Measurements from ENCODE around the gene PIK3C2B.
"Not testable (repeated sequence)": the region's sequence is repeated elsewhere in the genome, so short reads cannot be mapped to it uniquely, and the experiment has no call there.

The PIK3C2B gene

DNA sequence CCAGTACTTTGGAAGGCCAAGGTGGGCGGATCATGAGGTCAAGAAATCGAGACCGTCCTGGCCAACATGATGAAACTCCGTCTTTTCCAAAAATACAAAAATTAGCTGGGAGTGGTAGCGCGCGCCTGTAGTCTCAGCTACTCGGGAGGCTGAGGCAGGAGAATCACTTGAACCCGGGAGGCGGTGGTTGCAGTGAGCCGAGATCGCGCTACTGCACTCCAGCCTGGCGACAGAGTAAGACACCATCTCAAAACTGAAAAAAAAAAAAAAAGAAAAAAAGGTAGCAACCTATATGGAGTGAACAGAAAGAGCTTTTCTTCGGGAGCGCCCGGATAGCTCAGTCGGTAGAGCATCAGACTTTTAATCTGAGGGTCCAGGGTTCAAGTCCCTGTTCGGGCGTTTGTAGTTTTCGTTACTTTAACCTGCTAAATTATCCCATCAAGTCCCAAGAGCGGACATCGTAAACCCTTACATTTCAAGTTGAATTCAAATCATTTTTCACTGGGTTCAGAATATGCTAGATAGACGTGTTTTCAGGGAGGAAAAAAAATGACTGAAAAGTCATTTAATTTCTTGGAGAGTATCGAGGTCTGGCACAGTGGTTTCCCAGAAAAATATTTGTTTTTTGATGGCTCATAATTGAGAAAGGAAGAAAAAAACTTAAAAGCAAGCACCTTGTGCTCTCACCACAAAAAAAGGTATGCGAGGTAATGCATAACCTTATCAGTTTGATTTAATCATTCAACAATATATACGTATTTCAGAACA lies 11.8 kb upstream of the PIK3C2B start:
- DNase-seq (ENCODE audit: low spot score): peak; percentile 90

DNA sequence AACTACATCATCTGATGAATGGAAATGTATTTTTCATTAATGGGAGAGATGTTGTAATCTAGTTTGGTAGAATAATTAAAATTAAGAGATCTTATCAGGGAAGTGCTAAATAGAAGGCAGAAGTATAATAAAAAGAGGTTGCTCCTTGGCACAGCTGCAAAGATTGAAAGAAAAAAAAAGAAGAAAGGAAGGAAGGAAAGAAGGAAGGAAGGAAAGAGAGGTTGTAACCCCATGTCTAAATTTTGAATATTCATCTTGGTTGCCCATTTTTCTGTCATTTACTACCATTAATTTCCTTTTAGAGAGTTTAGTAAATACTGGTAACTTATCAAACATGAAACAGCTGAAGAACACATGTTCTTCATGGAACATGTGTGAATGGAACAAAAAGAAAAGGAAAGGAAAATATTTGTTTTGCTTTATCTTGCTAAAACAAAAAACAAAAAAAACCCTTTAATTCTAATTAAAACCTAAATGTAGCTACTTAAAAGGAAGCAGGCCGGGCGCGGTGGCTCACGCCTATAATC lies 11.1 kb upstream of the PIK3C2B start:
- no peak for DNase-seq (ENCODE audit: low spot score)

GRCh38 chr1:204503913-204504519 lies 9.4 kb upstream of the PIK3C2B start:
- no peak for DNase-seq (ENCODE audit: low spot score)

DNA sequence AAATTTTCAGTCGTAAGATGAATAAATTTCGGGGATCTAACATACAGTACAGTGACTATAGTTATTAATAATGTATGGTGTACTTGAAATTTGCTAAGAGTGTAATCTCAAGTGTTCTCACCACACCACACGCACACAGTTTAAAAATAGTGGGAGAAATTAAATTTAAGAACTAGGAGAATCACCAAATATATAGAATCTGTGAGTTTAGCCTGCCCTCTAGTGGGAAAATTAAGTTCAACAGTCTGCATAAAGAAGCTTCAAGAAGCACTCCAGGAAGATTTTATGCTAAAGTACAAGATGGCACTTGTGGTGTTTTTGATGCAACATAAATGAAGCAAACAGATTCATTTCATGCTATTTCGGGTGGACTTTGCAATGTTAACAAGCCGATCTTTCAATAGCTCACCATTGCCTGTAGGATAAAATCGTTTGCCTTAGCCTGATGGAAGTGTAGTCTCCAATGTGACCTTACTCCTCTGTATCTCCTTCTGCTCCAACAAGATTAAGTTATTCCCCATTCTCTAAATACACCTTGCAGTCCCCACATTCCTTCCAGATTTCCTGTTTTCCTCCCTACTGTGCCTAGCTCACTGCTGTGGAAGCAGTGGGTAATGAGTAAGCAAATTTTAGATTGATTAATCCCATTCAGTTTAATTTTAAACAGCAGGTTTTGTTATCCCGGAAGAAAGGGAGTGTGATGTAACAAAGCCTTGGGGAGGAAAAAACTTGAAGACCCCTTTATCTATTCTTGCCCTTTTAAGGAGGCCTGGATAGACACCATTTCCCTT lies 8.7 kb upstream of the PIK3C2B start:
- peak; percentile 93 for DNase-seq (ENCODE audit: low spot score)

GRCh38 chr1:204502241-204502640 lies 7.6 kb upstream of the PIK3C2B start:
- DNase-seq (ENCODE audit: low spot score): no peak

DNA sequence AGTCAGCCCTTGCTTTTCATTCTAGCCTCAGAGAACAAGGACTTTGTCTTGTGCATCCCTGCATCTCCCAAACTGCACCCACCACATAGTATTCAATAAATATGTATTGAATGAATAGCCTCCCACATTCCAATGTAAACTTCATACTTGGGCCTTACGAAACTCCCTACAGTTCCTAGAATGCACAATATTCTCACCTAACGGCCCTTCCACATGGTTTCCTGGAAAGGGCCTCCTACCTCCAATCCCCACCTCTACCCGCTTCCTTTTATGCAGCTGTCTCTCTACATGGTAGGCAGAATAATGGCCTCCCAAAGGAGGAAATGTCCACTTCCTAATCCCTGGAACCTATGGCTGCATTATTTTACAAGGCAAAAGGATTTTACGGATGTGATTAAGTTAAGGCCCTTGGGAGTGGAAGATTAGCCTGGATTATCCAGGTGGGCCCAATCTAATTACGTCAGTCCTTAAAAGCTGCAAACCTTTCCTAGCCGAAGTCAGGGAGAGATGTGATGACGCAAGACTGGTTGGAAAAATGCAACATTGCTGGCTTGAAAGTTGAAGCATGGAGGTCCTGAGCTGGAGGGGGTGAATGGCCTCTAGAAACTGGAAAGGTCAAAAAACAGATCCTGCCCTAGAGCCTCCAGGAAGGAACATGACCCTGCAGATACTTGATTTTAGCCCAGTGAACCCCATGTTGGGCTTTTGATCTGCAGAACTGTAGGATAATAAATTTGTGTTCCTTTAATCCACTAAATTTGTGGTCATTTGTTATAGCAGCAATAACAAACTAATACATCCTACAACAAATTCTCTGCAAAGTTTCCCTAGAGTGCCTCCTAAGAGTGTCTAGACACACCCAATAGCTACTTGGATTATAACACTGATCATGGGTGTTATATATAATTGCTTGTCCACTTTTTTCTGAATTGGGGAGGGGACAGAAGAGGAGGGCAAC lies 5.2 kb upstream of the PIK3C2B start:
- no peak for DNase-seq (ENCODE audit: low spot score)

DNA sequence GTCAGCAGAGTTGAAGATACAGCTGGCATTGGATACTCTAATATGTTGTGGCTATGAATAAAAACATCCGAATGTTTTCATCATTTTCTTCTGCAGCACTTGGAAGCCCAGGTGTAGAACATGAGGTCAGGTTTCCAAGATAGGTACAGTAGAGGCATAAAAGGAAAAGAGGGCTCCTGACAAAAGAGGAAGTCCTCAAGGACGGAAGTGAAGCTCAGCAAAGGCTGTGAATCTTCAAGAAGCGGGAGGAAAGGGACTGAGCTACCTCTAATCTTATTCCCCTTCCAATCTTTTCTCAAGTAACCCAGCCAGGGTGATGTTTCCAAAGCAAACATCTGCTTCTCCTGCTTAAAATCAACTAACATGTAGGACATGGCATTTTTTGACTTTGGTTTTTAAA lies 4.4 kb upstream of the PIK3C2B start:
- DNase-seq (ENCODE audit: low spot score): no peak

- DNase-seq (ENCODE audit: low spot score): no peak
Observed at GRCh38 chr1:204495777-204496176, 1.2 kb upstream of the PIK3C2B start.

DNA sequence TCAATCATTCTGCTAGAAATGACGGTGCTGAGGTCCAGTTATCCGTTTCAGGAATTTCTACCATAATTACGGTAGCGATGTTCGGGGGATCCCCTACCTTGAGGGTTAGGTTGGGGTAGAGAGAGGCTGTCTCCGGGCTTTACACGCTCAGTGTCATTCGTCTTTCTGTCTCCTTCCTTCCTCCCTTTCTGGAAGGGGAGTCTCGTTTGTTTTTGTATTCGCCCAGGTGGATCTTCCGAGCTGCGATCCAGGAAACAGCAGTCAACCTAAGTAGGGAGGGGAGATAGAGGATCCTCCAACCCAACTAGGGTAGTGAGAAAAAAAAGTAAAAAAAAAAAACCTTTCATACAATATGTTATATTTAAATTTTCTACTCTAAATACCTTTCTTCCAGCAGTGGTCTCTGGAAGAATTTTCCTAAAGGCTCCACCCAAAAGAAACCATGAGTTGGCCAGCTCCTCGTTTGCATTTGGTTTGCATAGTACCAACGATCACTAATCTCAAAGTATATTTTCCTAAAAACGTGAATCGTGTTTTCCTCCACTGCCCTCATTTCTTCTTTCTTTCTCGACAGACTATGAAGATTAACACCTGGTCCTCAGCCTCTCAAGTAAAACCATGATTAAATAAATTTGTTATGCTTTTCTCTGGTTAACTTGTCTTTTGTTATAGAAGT lies 611 bp upstream of the PIK3C2B start:
- DNase-seq (ENCODE audit: low spot score): no peak

DNA sequence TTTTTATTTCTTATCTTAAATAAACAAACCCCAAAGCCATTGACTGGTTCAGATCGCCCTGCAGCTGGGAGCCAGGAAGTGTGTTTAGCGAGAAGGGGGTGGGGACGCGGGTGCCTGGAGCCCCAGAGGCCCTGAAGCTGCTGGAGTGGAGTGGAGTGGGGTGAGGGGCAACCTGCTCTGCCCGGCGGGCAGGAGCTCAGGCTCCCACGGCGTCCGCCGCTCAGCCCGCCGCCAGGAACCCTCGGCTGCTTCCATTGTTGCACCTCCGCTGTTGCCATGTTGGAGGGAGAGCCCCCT lies 673 bp downstream of the PIK3C2B start:
- DNase-seq (ENCODE audit: low spot score): no peak

DNA sequence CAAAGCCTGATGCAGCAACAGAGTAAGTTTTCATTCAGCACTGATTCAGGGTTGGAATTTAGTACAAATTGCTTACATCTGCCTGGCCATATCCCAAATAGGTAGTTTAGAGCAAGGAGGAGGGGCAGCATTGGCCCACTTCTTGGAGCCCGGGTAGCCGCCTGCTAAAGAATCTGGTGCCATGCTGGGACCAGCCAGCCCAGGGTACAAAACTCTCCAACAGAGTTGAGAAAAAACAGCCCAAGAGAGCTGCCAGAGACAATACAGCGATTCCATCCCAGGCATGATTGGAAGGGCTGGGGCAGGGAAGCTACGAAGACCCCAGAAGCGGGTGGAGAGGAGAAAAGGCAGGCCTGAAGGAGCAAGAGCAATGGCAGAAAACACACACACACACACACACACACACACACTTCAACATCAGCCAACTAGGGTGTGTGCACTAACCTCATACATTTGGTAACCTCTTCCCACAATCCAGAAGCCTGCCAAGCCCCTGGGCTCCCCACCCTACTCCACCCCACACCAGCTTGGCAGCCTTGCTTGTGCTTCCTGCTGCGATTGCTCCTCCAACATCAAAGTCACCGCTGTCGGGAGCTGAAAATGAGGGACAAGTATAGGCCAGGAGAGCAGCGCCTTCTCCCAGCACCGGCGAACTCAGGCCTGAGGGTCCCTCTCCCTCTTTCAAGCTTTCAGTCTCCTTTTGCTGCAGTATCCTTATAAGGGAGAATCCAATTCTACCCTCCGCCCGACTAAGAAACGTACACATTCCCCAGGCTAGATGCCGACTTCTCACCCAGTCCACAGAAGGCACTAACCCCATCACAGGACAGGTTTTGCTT lies 1.2 kb downstream of the PIK3C2B start:
- DNase-seq (ENCODE audit: low spot score): no peak

DNA sequence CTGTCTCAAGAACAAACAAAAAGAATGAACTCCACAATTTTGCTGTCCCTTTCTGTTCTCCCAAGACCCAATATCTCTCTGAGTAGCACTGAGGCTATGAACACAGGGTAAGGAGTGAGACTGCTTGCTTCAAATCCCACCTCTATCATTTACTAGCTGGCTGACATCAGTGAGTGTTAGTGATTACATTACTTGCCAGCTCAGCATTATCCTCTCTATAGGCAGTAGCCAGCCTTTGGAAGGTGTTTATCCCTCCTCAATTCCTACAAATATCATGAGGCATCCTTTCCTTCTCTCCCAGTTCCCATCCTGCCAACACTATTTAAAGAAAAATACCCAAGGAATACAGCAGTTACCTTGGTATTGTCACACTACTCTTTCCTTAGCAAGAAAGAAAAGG lies 3.0 kb downstream of the PIK3C2B start:
- DNase-seq (ENCODE audit: low spot score): no peak

- DNase-seq (ENCODE audit: low spot score): no peak
Observed at GRCh38 chr1:204487256-204487615, 7.4 kb downstream of the PIK3C2B start.

GRCh38 chr1:204486513-204487255 lies 7.9 kb downstream of the PIK3C2B start:
- not testable (repeated sequence) for DNase-seq (ENCODE audit: low spot score)

DNA sequence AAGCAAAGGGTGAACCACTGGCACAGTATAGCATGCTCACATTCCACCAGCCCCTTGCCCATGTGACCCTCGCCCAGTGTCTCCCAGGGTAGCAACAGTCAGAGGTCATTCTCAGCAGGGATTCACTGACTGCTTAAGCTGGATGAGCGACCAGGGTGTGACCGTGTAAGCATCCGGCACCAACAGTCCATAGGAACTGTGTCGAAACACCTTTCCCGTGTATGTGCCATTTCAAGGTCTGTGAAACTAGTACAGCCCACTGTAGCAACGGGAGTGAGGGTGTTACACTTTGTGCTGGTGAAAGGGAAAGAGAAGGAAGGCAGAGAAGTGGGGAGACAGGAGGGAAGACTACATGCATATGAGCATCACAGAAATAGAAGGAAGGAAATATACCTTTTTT lies 10.8 kb downstream of the PIK3C2B start:
- DNase-seq (ENCODE audit: low spot score): no peak

GRCh38 chr1:204480515-204480914 lies 14.1 kb downstream of the PIK3C2B start:
- DNase-seq (ENCODE audit: low spot score): no peak

DNA sequence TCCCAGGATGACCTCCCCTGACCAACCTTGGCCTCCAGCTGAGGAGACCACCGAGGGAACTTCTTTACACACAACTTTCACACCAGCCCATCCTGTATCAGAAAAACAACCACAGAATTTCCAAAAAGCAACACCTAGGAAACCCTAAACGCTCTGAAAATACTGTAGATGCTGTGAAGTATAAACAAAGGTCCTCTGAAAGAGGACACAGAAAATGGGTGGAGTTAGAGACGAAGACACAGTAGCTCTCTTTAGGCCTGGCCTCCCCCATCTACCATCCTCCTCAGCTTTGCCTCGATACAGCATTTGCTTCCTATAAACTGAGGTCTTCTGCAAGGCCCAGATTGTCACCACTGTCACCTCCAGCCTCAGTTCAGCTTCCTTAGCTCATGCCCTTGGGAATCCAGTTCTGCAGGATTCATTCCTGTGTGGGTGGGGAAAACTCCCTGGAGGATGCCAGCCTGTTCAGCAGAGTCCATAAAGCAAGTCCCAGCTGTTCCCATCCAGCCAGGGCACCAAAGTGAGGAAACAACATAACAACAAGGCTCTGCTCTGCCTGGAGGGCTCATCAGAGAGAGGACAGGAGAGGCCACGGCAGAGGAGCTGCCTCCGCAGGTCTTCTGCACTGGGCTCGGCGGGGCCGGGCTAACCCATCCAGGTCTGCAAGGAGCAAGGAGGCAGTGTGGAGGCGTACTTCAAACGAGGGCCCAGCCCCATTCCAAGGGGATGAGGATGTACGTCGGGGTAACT lies 15.0 kb downstream of the PIK3C2B start:
- DNase-seq (ENCODE audit: low spot score): no peak

GRCh38 chr1:204478921-204479320 lies 15.7 kb downstream of the PIK3C2B start:
- DNase-seq (ENCODE audit: low spot score): no peak

Data from pons (tissue), 1 donor.